Activated T-helper 17 cell treated with anti-CD3 and anti-CD28 coated beads, Interleukin-2, amount 50 U/mL, for 72 hours (primary cell): ENCODE measurements around the gene TRPC4AP. TPM values are rescaled to one million over a fixed set of nuclear protein-coding genes. Genes with fewer than 3 reads are reported as not detected.
A peak's percentile ranks its signal among the peaks of the same experiment; 100 is the strongest.

Experiments used
- ATAC-seq: fragments of 150-1000 bp; cut with Tn5 transposase; replicated peaks from 2 replicates; pipeline ENCODE4 v1.10.0; 2021; ENCODE audit warnings: mild to moderate bottlenecking, moderate library complexity
- H3K27ac Mint-ChIP-seq: one replicate; pipeline ENCODE4 v1.8.0; 2022; ENCODE audit warnings: mixed read lengths
- H3K27me3 Mint-ChIP-seq: one replicate; pipeline ENCODE4 v1.8.0; 2022; ENCODE audit warnings: mixed read lengths
- H3K36me3 Mint-ChIP-seq: one replicate; pipeline ENCODE4 v1.8.0; 2022; ENCODE audit warnings: low read depth, mild to moderate bottlenecking, mixed read lengths
- H3K4me1 Mint-ChIP-seq: one replicate; pipeline ENCODE4 v1.8.0; 2022; ENCODE audit warnings: mixed read lengths
- H3K4me3 Mint-ChIP-seq: one replicate; pipeline ENCODE4 v1.8.0; 2022; ENCODE audit warnings: mild to moderate bottlenecking, mixed read lengths
- H3K9me3 Mint-ChIP-seq: one replicate; pipeline ENCODE4 v1.8.0; 2022; ENCODE audit warnings: mixed read lengths
- total RNA-seq, 2 donors: library from RNA; stranded (reverse); gene quantifications; one replicate each; pipeline ENCODE4 v1.2.3, GENCODE V29; 2022

Gene TRPC4AP
- total RNA-seq, 2 donors from 2014 or later: 34.1 to 54.3 TPM

DNA sequence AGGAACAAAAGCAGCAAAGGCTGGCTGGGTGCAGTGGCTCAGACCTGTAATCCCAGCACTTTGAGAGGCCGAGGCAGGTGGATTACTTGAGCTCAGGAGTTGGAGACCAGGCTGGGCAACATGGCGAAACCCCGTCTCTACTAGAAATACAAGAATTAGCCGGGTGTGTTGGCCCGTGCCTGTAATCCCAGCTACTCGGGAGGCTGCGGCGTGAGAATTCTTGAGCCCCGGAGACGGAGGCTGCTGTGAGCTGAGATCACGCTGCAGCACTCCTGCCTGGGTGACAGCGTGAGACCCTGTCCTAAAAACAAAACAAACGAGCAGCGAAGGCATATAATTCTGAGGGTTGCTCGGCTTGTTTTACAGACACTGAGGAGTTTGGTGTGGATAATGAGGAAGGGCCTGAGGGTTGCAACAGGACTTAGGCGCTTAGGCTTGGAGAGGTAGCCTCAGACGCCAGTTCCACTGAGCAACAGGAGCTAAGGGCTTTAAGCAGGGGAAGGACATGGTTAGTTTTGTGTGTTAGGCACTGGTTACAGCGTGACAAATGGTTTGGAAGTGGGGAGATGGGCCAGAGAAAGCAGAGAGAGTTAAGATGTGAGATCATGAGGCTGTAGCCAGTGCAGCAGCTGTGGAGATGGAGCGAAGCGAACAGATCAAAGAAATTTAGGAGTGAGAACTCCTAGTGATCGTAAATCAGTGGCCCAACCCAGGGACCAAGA is 135.7 kb downstream of the TRPC4AP start:
- Mint-ChIP-seq H3K9me3 (no peaks in the 10 kb centered on the region), H3K27me3 (no peaks in the 10 kb centered on the region), H3K4me3 (peak overlapping the region; percentile 99), H3K27ac (peak overlapping the region; percentile 99), H3K36me3 (peaks cover 11% of the 10 kb centered on the region), H3K4me1 (peaks cover 17% of the 10 kb centered on the region)
- ATAC-seq: no peak

DNA sequence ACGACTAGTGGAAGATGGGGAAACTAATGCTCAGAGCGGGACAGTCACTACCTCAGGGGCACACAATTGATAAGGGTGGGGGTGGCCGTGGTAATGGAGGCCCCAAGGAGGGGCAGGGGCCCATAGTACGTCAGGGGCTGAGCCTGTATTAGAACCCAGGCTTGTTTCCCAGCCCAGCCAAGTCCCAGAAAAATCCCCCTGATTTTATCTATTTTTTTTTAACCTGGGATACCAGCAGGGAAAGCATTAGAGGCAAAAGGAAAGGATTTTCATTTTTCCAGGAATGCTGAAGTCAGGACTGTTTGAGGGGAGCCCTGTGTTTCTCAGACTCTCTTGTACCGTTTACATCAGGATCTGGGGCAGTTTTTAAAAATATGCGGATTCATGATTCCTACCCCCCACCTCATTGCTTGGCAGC is 136.6 kb downstream of the TRPC4AP start:
- ATAC-seq: no peak
- H3K27ac Mint-ChIP-seq: peak overlapping the region; percentile 99
- H3K9me3 Mint-ChIP-seq: no peaks in the 10 kb centered on the region
- H3K27me3 Mint-ChIP-seq: no peaks in the 10 kb centered on the region
- peaks cover 17% of the 10 kb centered on the region for H3K4me1 Mint-ChIP-seq
- peak overlapping the region; percentile 99 for H3K4me3 Mint-ChIP-seq
- peaks cover 11% of the 10 kb centered on the region for H3K36me3 Mint-ChIP-seq

DNA sequence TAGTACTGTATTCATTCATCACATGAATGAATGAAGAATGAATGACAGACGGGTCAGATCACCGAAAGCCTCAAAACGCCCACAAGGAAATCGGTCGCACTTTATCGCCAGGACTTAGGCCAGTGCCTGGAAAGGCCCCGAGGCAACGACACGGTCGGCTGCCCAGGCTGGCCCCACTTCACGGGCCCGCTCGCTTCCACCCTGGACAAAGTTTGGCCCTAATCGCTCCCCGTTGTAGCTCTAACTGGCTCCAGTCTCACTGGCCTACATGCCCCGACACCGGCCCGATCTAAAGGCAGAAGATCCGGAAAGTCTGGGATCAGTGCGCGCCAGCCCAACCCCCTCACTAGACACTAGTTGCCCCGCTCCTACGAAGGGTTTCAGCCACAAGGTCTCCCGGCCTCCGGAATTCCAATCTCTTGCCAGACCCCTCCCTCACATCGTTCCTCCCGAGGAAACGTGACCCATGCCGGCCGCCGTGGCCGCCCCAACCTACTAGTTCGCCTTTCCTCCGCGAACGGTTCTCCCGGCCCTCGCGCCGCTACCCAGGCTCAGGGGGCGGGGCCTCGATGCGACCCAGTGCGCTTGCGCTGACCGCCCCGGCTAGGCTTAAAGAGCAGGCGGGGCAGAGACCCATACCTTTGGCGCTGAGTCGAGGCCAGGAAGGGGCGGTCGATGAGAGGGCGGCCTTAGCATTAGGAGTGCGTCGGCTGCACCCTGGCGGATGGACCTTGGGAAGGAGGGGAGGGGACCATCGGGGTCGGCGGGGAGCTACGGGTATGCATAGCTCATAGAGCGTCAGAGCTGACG is 137.2 kb downstream of the TRPC4AP start, which contains the start of the genes GSS and MYH7B:
GSS (minus strand) TSS at position 576 of the 810 bp plus-strand sequence. CDS start 3,954 bp downstream, outside the sequence.
MYH7B (plus strand) TSS at position 638 of the 810 bp plus-strand sequence. CDS start 22,138 bp downstream, outside the sequence.
- Mint-ChIP-seq H3K36me3 (peaks cover 12% of the 10 kb centered on the region), H3K4me3 (peak within 1 kb of the TSS; percentile 99), H3K27ac (peak within 1 kb of the TSS; percentile 99), H3K4me1 (peaks cover 13% of the 10 kb centered on the region), H3K9me3 (no peaks in the 10 kb centered on the region), H3K27me3 (no peaks in the 10 kb centered on the region)
- ATAC-seq: peak; percentile 95

DNA sequence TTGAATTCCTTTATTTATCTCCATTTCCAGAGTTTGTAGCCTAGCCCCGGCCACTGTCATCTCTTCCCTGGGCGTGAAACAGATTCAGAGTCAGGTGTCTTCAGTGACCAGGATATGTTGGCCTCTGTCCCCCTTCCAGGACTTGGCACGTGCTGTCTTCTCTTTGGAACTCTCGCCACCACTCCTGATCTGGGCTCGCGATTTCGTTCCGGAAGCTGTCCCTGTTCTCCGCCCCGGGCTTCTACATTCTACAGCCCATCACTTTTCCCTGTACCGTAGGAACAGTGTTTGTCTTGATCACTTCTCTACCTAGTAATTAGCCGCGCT is 137.7 kb downstream of the TRPC4AP start:
- Mint-ChIP-seq H3K9me3 (no peaks in the 10 kb centered on the region), H3K4me1 (peaks cover 13% of the 10 kb centered on the region), H3K36me3 (peaks cover 18% of the 10 kb centered on the region), H3K27ac (peak overlapping the region; percentile 99), H3K4me3 (peak overlapping the region; percentile 99), H3K27me3 (no peaks in the 10 kb centered on the region)
- ATAC-seq: no peak

DNA sequence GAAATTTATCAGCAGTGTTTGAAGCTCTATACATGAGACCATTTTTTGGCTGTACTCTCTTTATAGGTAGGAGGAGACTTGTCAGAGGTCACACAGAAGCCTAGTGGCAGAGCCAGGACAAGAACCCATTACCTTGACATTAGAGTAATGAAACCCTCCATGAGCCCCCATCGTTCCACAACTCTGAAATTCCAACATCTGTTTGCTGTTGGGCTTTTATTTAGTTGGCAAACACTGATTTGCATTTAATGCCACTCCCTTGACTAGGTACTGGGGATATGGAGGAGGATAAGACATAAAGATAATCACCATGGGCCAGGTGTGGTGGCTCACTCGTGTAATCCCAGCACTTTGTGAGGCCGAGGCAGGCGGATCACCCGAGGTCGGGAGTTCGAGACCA is 138.6 kb downstream of the TRPC4AP start:
- Mint-ChIP-seq H3K27ac (no peak overlapping the region), H3K27me3 (no peaks in the 10 kb centered on the region), H3K4me1 (peaks cover 13% of the 10 kb centered on the region), H3K9me3 (no peaks in the 10 kb centered on the region), H3K36me3 (peaks cover 27% of the 10 kb centered on the region), H3K4me3 (peak overlapping the region; percentile 99)
- no peak for ATAC-seq

DNA sequence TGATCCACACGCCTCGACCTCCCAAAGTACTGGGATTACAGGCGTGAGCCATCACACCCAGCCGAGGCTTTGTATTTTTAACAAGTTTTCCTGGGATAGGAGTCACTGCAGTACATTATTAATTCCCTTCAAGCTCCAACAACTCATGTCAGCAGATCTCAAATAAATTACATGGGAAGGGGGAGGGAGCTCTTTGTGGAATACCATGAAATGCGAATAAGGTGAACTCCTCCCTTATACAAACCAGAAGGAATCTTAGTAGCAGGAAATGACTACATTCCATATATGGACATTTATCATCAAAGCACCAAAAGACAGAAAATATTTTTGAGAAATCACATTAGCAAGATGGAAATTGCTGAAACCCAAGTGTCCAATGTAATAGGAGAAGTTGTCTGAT is 139.9 kb downstream of the TRPC4AP start:
- no peaks in the 10 kb centered on the region for H3K9me3 Mint-ChIP-seq
- H3K36me3 Mint-ChIP-seq: peaks cover 36% of the 10 kb centered on the region
- H3K27ac Mint-ChIP-seq: no peak overlapping the region
- no peak for ATAC-seq
- peaks cover 13% of the 10 kb centered on the region for H3K4me1 Mint-ChIP-seq
- no peaks in the 10 kb centered on the region for H3K27me3 Mint-ChIP-seq
- H3K4me3 Mint-ChIP-seq: no peak overlapping the region

Other genes starting within 250 kb of the TRPC4AP start
- 10 to 100 TPM in 1 of 2 donors, 1 to 10 TPM in 1; 7.3 to 21.1 TPM for gene GGT7, start 220.0 kb downstream of the TRPC4AP start, total RNA-seq
- gene ACSS2, start 216.2 kb downstream of the TRPC4AP start, total RNA-seq: 10 to 100 TPM; 31.7 to 42.0 TPM
- 10 to 100 TPM; 54.7 to 57.4 TPM for gene GSS, start 137.0 kb downstream of the TRPC4AP start, total RNA-seq
- gene MYH7B, start 136.9 kb downstream of the TRPC4AP start, total RNA-seq: under 1 TPM; 0.24 to 0.29 TPM
- 10 to 100 TPM; 19.2 to 22.9 TPM for gene EDEM2, start 54.5 kb upstream of the TRPC4AP start, total RNA-seq
- gene PROCR, start 79.3 kb upstream of the TRPC4AP start, total RNA-seq: 1 to 10 TPM; 1.8 to 2.5 TPM
- under 1 TPM in 1 of 2 donors, not detected in 1; 0.04 TPM for gene MMP24, start 133.9 kb upstream of the TRPC4AP start, total RNA-seq
- gene MMP24OS, start 185.3 kb upstream of the TRPC4AP start, total RNA-seq: 100 to 1,000 TPM in 1 of 2 donors, 10 to 100 TPM in 1; 38.3 to 104 TPM
- 100 to 1,000 TPM in 1 of 2 donors, 10 to 100 TPM in 1; 82.7 to 146 TPM for gene EIF6, start 192.0 kb upstream of the TRPC4AP start, total RNA-seq
- gene FAM83C, start 199.6 kb upstream of the TRPC4AP start, total RNA-seq: not detected